Neural progenitor cell (in vitro differentiated cells): ENCODE data around the gene CETP. TPM values are rescaled to one million over a fixed set of nuclear protein-coding genes. Genes with fewer than 3 reads are reported as not detected.
A peak's percentile ranks its signal among the peaks of the same experiment; 100 is the strongest.
"Not testable (repeated sequence)": the region's sequence is repeated elsewhere in the genome, so short reads cannot be mapped to it uniquely, and the experiment has no call there.

Experiments used
- DNase-seq: peaks from one replicate; pipeline ENCODE4 v3.0.0-alpha.2; 2016; ENCODE audit warnings: low spot score
- H2AFZ ChIP-seq: fragments of 200-600 bp; sonication (generic); replicated peaks from 2 replicates; pipeline ENCODE4 v1.6.1; 2016; ENCODE audit warnings: antibody characterized with exemption
- H3F3A ChIP-seq: fragments of 200-600 bp; sonication (generic); 2 replicates; pipeline ENCODE4 v1.6.1; 2016; ENCODE audit warnings: antibody characterized with exemption, low read depth
- H3K27ac ChIP-seq: fragments of 200-600 bp; sonication (generic); 2 replicates; pipeline ENCODE4 v1.5.1; 2016; ENCODE audit warnings: mild to moderate bottlenecking
- H3K27me3 ChIP-seq: fragments of 200-600 bp; sonication (generic); 2 replicates; pipeline ENCODE4 v1.6.1; 2016; ENCODE audit warnings: mild to moderate bottlenecking, moderate library complexity
- H3K36me3 ChIP-seq: fragments of 200-600 bp; sonication (generic); 2 replicates; pipeline ENCODE4 v1.5.1; 2016
- H3K4me1 ChIP-seq: fragments of 200-600 bp; sonication (generic); 2 replicates; pipeline ENCODE4 v1.6.1; 2016; ENCODE audit warnings: mixed run types
- H3K4me2 ChIP-seq: fragments of 200-600 bp; sonication (generic); 2 replicates; pipeline ENCODE4 v1.6.1; 2016
- H3K4me3 ChIP-seq: fragments of 200-600 bp; sonication (generic); 2 replicates; pipeline ENCODE4 v1.5.1; 2016
- H3K79me2 ChIP-seq: fragments of 200-600 bp; sonication (generic); 2 replicates; pipeline ENCODE4 v1.6.1; 2016; ENCODE audit warnings: low read depth
- H3K9ac ChIP-seq: fragments of 200-600 bp; sonication (generic); 2 replicates; pipeline ENCODE4 v1.6.1; 2016
- H3K9me3 ChIP-seq: fragments of 200-600 bp; sonication (generic); 2 replicates; pipeline ENCODE4 v1.5.1; 2016; ENCODE audit warnings: low read depth
- H4K20me1 ChIP-seq: fragments of 200-600 bp; sonication (generic); 2 replicates; pipeline ENCODE4 v1.6.1; 2016; ENCODE audit warnings: low read depth
- H3K27ac Mint-ChIP-seq: 3 replicates; pipeline ENCODE4 v1.8.0; 2021; ENCODE audit warnings: mixed read lengths
- H3K27me3 Mint-ChIP-seq: 2 replicates; pipeline ENCODE4 v1.8.0; 2022; ENCODE audit warnings: low read depth, mild to moderate bottlenecking, inconsistent platforms, moderate library complexity, mixed read lengths; ENCODE audit not compliant: insufficient read depth
- H3K36me3 Mint-ChIP-seq: 3 replicates; pipeline ENCODE4 v1.8.0; 2021; ENCODE audit warnings: mixed read lengths
- H3K4me1 Mint-ChIP-seq: 3 replicates; pipeline ENCODE4 v1.8.0; 2021; ENCODE audit warnings: mixed read lengths
- H3K4me3 Mint-ChIP-seq: 3 replicates; pipeline ENCODE4 v1.8.0; 2021; ENCODE audit warnings: mild to moderate bottlenecking, moderate library complexity, mixed read lengths
- H3K9me3 Mint-ChIP-seq: 3 replicates; pipeline ENCODE4 v1.8.0; 2020; ENCODE audit warnings: mixed read lengths
- CTCF ChIP-seq: fragments of 200-600 bp; sonication (generic); IDR thresholded peaks from 2 replicates; pipeline ENCODE4 v1.5.1; 2017; ENCODE audit warnings: antibody characterized with exemption, mild to moderate bottlenecking
- EZH2 ChIP-seq: fragments of 200-600 bp; sonication (generic); IDR thresholded peaks from 2 replicates; pipeline ENCODE4 v1.6.1; 2017; ENCODE audit warnings: antibody characterized with exemption, mild to moderate bottlenecking, moderate library complexity
- EZH2phosphoT487 ChIP-seq: fragments of 200-600 bp; sonication (generic); IDR thresholded peaks from 2 replicates; pipeline ENCODE4 v1.6.1; 2017; ENCODE audit warnings: antibody characterized with exemption
- total RNA-seq: library from RNA; depleted of rRNA; stranded (reverse); fragments of >200 nt; gene quantifications from 2 replicates; pipeline ENCODE4 v1.2.3, GENCODE V29; 2015; ENCODE audit warnings: low replicate concordance

Gene CETP
- total RNA-seq, 1 donor from 2014 or later: 0.28 TPM

GRCh38 chr16:57004387-57005250 lies 42.9 kb downstream of the CETP start:
- H3K4me1 Mint-ChIP-seq: peaks cover 2% of the 10 kb centered on the region
- peak overlapping the region; percentile 64 for H3K27ac Mint-ChIP-seq
- Histone ChIP-seq H3K4me2 (no peak overlapping the region), H3K27me3 (no peaks in the 10 kb centered on the region), H2AFZ (peak overlapping the region; percentile 42), H3K79me2 (no peaks in the 10 kb centered on the region), H3K36me3 (no peaks in the 10 kb centered on the region), H3K9me3 (no peaks in the 10 kb centered on the region), H3F3A (no peaks in the 10 kb centered on the region), H3K27ac (no peak overlapping the region), H3K9ac (no peak overlapping the region), H3K4me3 (no peak overlapping the region), H3K4me1 (no peaks in the 10 kb centered on the region), H4K20me1 (no peaks in the 10 kb centered on the region)
- TF ChIP-seq CTCF: no peak
- no peak for TF ChIP-seq EZH2
- no peak for TF ChIP-seq EZH2phosphoT487
- no peaks in the 10 kb centered on the region for H3K9me3 Mint-ChIP-seq
- H3K4me3 Mint-ChIP-seq: no peak overlapping the region
- H3K27me3 Mint-ChIP-seq: peaks cover 10% of the 10 kb centered on the region
- H3K36me3 Mint-ChIP-seq: no peaks in the 10 kb centered on the region
- DNase-seq: no peak

GRCh38 chr16:57005597-57005996 lies 43.8 kb downstream of the CETP start:
- not testable (repeated sequence) for H3K4me3 ChIP-seq, H4K20me1 ChIP-seq, H3K27ac Mint-ChIP-seq, H2AFZ ChIP-seq, H3K9me3 Mint-ChIP-seq, H3K9me3 ChIP-seq, H3K36me3 ChIP-seq, H3K36me3 Mint-ChIP-seq, H3K4me1 ChIP-seq, H3K4me3 Mint-ChIP-seq, H3K27ac ChIP-seq, H3K4me2 ChIP-seq, DNase-seq, H3K9ac ChIP-seq, H3K27me3 ChIP-seq, H3F3A ChIP-seq, H3K79me2 ChIP-seq, H3K4me1 Mint-ChIP-seq
- H3K27me3 Mint-ChIP-seq: peaks cover 12% of the 10 kb centered on the region

- no peak overlapping the region for H3K27ac Mint-ChIP-seq
- Histone ChIP-seq H3K27me3 (no peaks in the 10 kb centered on the region), H3K27ac (no peak overlapping the region), H3F3A (no peaks in the 10 kb centered on the region), H4K20me1 (no peaks in the 10 kb centered on the region), H3K4me3 (no peak overlapping the region), H3K79me2 (no peaks in the 10 kb centered on the region), H2AFZ (no peak overlapping the region), H3K4me2 (no peak overlapping the region), H3K9ac (no peak overlapping the region), H3K36me3 (no peaks in the 10 kb centered on the region), H3K9me3 (no peaks in the 10 kb centered on the region), H3K4me1 (no peaks in the 10 kb centered on the region)
- no peaks in the 10 kb centered on the region for H3K9me3 Mint-ChIP-seq
- no peak for DNase-seq
- peaks cover 13% of the 10 kb centered on the region for H3K27me3 Mint-ChIP-seq
- TF ChIP-seq EZH2: no peak
- TF ChIP-seq CTCF: no peak
- TF ChIP-seq EZH2phosphoT487: no peak
- no peaks in the 10 kb centered on the region for H3K36me3 Mint-ChIP-seq
- H3K4me1 Mint-ChIP-seq: peaks cover 2% of the 10 kb centered on the region
- no peak overlapping the region for H3K4me3 Mint-ChIP-seq
Observed at GRCh38 chr16:57007050-57007449, 45.3 kb downstream of the CETP start.

GRCh38 chr16:57007530-57007929 lies 45.8 kb downstream of the CETP start:
- no peak overlapping the region for H3K9ac ChIP-seq
- Mint-ChIP-seq H3K4me1 (peaks cover 7% of the 10 kb centered on the region), H3K27me3 (peaks cover 12% of the 10 kb centered on the region), H3K9me3 (no peaks in the 10 kb centered on the region), H3K27ac (no peak overlapping the region), H3K4me3 (no peak overlapping the region), H3K36me3 (no peaks in the 10 kb centered on the region)
- no peaks in the 10 kb centered on the region for H3K79me2 ChIP-seq
- no peaks in the 10 kb centered on the region for H3K27me3 ChIP-seq
- no peaks in the 10 kb centered on the region for H4K20me1 ChIP-seq
- TF ChIP-seq EZH2: no peak
- TF ChIP-seq EZH2phosphoT487: no peak
- no peak for TF ChIP-seq CTCF
- H3K36me3 ChIP-seq: no peaks in the 10 kb centered on the region
- no peak overlapping the region for H2AFZ ChIP-seq
- no peak overlapping the region for H3K27ac ChIP-seq
- DNase-seq: no peak
- no peaks in the 10 kb centered on the region for H3K9me3 ChIP-seq
- no peaks in the 10 kb centered on the region for H3K4me1 ChIP-seq
- no peak overlapping the region for H3K4me3 ChIP-seq
- H3F3A ChIP-seq: no peaks in the 10 kb centered on the region
- H3K4me2 ChIP-seq: no peak overlapping the region
